GM18498 (cell line): Measurements from ENCODE around the gene ARHGEF40.
A peak's percentile ranks its signal among the peaks of the same experiment; 100 is the strongest.

Experiments used
- ATAC-seq: cut with Tn5 transposase; IDR thresholded peaks from one replicate; pipeline ENCODE4 v1.9.1; 2021; ENCODE audit warnings: mild to moderate bottlenecking, moderate library complexity; ENCODE audit not compliant: unreplicated experiment

ARHGEF40 gene

GRCh38 chr14:21096438-21096837 lies 26.3 kb downstream of the ARHGEF40 start:
- no peak for ATAC-seq

- no peak for ATAC-seq
Measured at GRCh38 chr14:21096978-21097635, 27.0 kb downstream of the ARHGEF40 start.

- ATAC-seq: no peak
Measured at GRCh38 chr14:21097636-21098075, 27.6 kb downstream of the ARHGEF40 start.

- no peak for ATAC-seq
Measured at GRCh38 chr14:21098076-21098891, 28.2 kb downstream of the ARHGEF40 start, which contains the start of gene ZNF219. Gene ZNF219, minus strand, starts transcription at chr14:21098655. Its CDS starts 5,064 bp downstream, at chr14:21093591.

GRCh38 chr14:21098892-21099595 lies 28.9 kb downstream of the ARHGEF40 start:
- no peak for ATAC-seq

- ATAC-seq: no peak
Measured at GRCh38 chr14:21099596-21099985, 29.5 kb downstream of the ARHGEF40 start.

- no peak for ATAC-seq
Measured at GRCh38 chr14:21100931-21101330, 30.8 kb downstream of the ARHGEF40 start, which contains the start of gene TMEM253. Gene TMEM253, plus strand, starts transcription at chr14:21101066. Its CDS starts 278 bp downstream, at chr14:21101344.

GRCh38 chr14:21101802-21102413 lies 31.8 kb downstream of the ARHGEF40 start:
- no peak for ATAC-seq

GRCh38 chr14:21102521-21103410 lies 32.7 kb downstream of the ARHGEF40 start:
- no peak for ATAC-seq

GRCh38 chr14:21103411-21103709 lies 33.3 kb downstream of the ARHGEF40 start:
- no peak for ATAC-seq

- ATAC-seq: peak; percentile 93
Measured at GRCh38 chr14:21103710-21104447, 33.8 kb downstream of the ARHGEF40 start.

- peak; percentile 44 for ATAC-seq
Measured at GRCh38 chr14:21104448-21105060, 34.5 kb downstream of the ARHGEF40 start.

- ATAC-seq: no peak
Measured at GRCh38 chr14:21105095-21105494, 35.0 kb downstream of the ARHGEF40 start.

- ATAC-seq: no peak
Measured at GRCh38 chr14:21106176-21106497, 36.0 kb downstream of the ARHGEF40 start.

- no peak for ATAC-seq
Measured at GRCh38 chr14:21106498-21107282, 36.6 kb downstream of the ARHGEF40 start.

- no peak for ATAC-seq
Measured at GRCh38 chr14:21107283-21107800, 37.2 kb downstream of the ARHGEF40 start.

GRCh38 chr14:21108791-21109190 lies 38.7 kb downstream of the ARHGEF40 start:
- peak; percentile 25 for ATAC-seq
